HepG2 (cell line): ENCODE results near the gene CHRNB4. TPM values are rescaled to one million over a fixed set of nuclear protein-coding genes. Genes with fewer than 3 reads are reported as not detected.

Source experiments
- ATAC-seq: fragments of 200-7000 bp; cut with Tn5 transposase; 3 replicates; pipeline ENCODE4 v1.9.1; 2020; ENCODE audit warnings: mild to moderate bottlenecking, moderate library complexity
- BruUV-seq: library from RNA; stranded (reverse); fragments of 400-500 nt; replicated peaks from 2 replicates; lab custom pipeline; 2021; lab: Mats Ljungman, UMichigan
- CTCF ChIA-PET: fragments of 300-600 bp; formaldehyde crosslinking; extraction: SDS; loops from one replicate; lab custom pipeline; 2021; ENCODE audit warnings: low total read pairs, inconsistent platforms, low intra/inter-chr PET ratio; lab: Yijun Ruan, JAX
- POLR2A ChIA-PET: fragments of 350-600 bp; sonication (Branson Sonifier 250); formaldehyde crosslinking; loops from one replicate; lab custom pipeline; 2020; ENCODE audit warnings: antibody characterized with exemption, inconsistent platforms; lab: Yijun Ruan, JAX
- DNase-seq: peaks from one replicate; pipeline ENCODE4 v3.0.0-alpha.2; 2015; ENCODE audit warnings: low spot score
- FAIRE-seq: peaks from 3 replicates; lab custom pipeline; 2011; peaks lifted over from hg19 to GRCh38; lab: Jason Lieb, UNC
- H2AFZ ChIP-seq: one replicate; pipeline ENCODE4 v1.6.1; 2011; ENCODE audit warnings: low read length, inconsistent platforms
- H3K27ac ChIP-seq: fragments of 300-600 bp; 3 replicates; pipeline ENCODE4 v1.8.0; 2011; ENCODE audit warnings: mixed run types, mild to moderate bottlenecking, mixed read lengths, low read length, inconsistent platforms; ENCODE audit not compliant: insufficient read depth; ENCODE audit errors: extremely low read length
- H3K27me3 ChIP-seq, 2 experiments: fragments of 200-600 bp in 1 of 2; 2 replicates in 1 of 2; 3 replicates in 1 of 2; pipeline versions ENCODE4 v1.6.0 to v1.8.0; 2011; ENCODE audit warnings: low read length in 2 of 2, mild to moderate bottlenecking in 2 of 2, moderate library complexity in 2 of 2, inconsistent platforms in 1 of 2; ENCODE audit not compliant: insufficient read depth in 2 of 2, control insufficient read depth in 1 of 2
- H3K36me3 ChIP-seq, 2 experiments: fragments of 200-600 bp in 1 of 2; replicated peaks in 1 of 2; 2 replicates in 1 of 2; 3 replicates in 1 of 2; pipeline versions ENCODE4 v1.5.1 to v1.8.0; 2011; ENCODE audit warnings: low read length in 2 of 2, inconsistent platforms in 1 of 2; ENCODE audit not compliant: insufficient read depth in 2 of 2, control insufficient read depth in 1 of 2
- H3K4me1 ChIP-seq: 2 replicates; pipeline ENCODE4 v1.5.1; 2012; ENCODE audit warnings: low read length, inconsistent platforms; ENCODE audit not compliant: insufficient read depth
- H3K4me2 ChIP-seq: 2 replicates; pipeline ENCODE4 v1.6.0; 2011; ENCODE audit warnings: low read depth, low read length, inconsistent platforms
- H3K4me3 ChIP-seq, 3 experiments: fragments of 200-600 bp in 1 of 3; sonication (generic), shearing (Covaris generic) in 1 of 3; replicated peaks in 1 of 3; 2 replicates each; pipeline ENCODE4 v1.5.1; 2011 to 2016; ENCODE audit warnings: low read length in 3 of 3, inconsistent platforms in 2 of 3, low read depth in 2 of 3, mild to moderate bottlenecking in 2 of 3, control low read depth in 1 of 3, mixed read lengths in 1 of 3; ENCODE audit not compliant: insufficient read depth in 1 of 3
- H3K79me2 ChIP-seq: one replicate; pipeline ENCODE4 v1.6.1; 2011; ENCODE audit warnings: low read length, inconsistent platforms; ENCODE audit not compliant: insufficient read depth
- H3K9ac ChIP-seq: 2 replicates; pipeline ENCODE4 v1.6.0; 2011; ENCODE audit warnings: mild to moderate bottlenecking, low read depth, low read length, inconsistent platforms; ENCODE audit not compliant: insufficient read depth
- H3K9me3 ChIP-seq: 2 replicates; pipeline ENCODE4 v1.5.1; 2012; ENCODE audit warnings: mild to moderate bottlenecking, low read length
- H4K20me1 ChIP-seq: 2 replicates; pipeline ENCODE4 v1.6.0; 2011; ENCODE audit warnings: inconsistent platforms, mild to moderate bottlenecking, low read length, moderate library complexity; ENCODE audit not compliant: insufficient read depth
- GATAD1 ChIP-seq: IDR thresholded peaks from 2 replicates; pipeline ENCODE4 v1.6.1; 2016; ENCODE audit warnings: missing genetic modification reagents, missing compliant biosample characterization
- HMGA1 ChIP-seq: sonication (generic); formaldehyde crosslinking; conservative IDR thresholded peaks from 2 replicates; pipeline ENCODE4 v1.4.0; 2020; ENCODE audit warnings: missing genetic modification reagents
- HNF4A ChIP-seq: sonication (generic); formaldehyde crosslinking; IDR thresholded peaks from 2 replicates; pipeline ENCODE4 v1.4.0; 2020; ENCODE audit warnings: missing genetic modification reagents
- KLF6 ChIP-seq: IDR thresholded peaks from 2 replicates; pipeline ENCODE4 v1.8.0; 2016; ENCODE audit warnings: missing biosample characterization, missing genetic modification reagents
- NFYB ChIP-seq: sonication (generic); formaldehyde crosslinking; IDR thresholded peaks from 2 replicates; pipeline ENCODE4 v1.4.0; 2020; ENCODE audit warnings: missing genetic modification reagents
- NR2F1 ChIP-seq, 2 experiments: fragments of 450-650 bp in 1 of 2; formaldehyde crosslinking in 1 of 2; IDR thresholded peaks; 2 replicates each; pipeline versions ENCODE4 v1.5.0 to v1.6.1; 2016 to 2020; ENCODE audit warnings: mild to moderate bottlenecking in 1 of 2, missing compliant biosample characterization in 1 of 2, missing genetic modification reagents in 1 of 2, moderate library complexity in 1 of 2
- NR2F6 ChIP-seq, 2 experiments: IDR thresholded peaks; 2 replicates each; pipeline ENCODE4 v1.6.1; 2016; ENCODE audit warnings: antibody characterized with exemption in 1 of 2, mild to moderate bottlenecking in 1 of 2
- RAD21 ChIP-seq: fragments of 450-650 bp; formaldehyde crosslinking; IDR thresholded peaks from 2 replicates; pipeline ENCODE4 v1.5.0; 2020; ENCODE audit warnings: mild to moderate bottlenecking
- SMC3 ChIP-seq: IDR thresholded peaks from 2 replicates; pipeline ENCODE4 v1.6.1; 2011; ENCODE audit warnings: low read length, improper control_type of control experiment
- SNRNP70 ChIP-seq: fragments of 200-400 bp; formaldehyde crosslinking; IDR thresholded peaks from 2 replicates; pipeline ENCODE4 v1.6.1; 2017; ENCODE audit warnings: mild to moderate bottlenecking, low read depth, low read length, moderate library complexity
- STAG1 ChIP-seq: sonication (generic); formaldehyde crosslinking; IDR thresholded peaks from 2 replicates; pipeline ENCODE4 v1.4.0; 2020; ENCODE audit warnings: missing genetic modification reagents
- WGBS: methylation state at CpG from one replicate; pipeline ENCODE4 v1.1.6; 2017; ENCODE audit warnings: low lambda C conversion rate; 5-methylcytosine and 5-hydroxymethylcytosine counted together
- in situ Hi-C: cut with HindIII; loops from 2 replicates; pipeline ENCODE4 v1.10.0; 2017; ENCODE audit warnings: low pct_unique_long_range_greater_than_20kb; ENCODE audit not compliant: extremely low pct_ligation_motif_present
- intact Hi-C: fragments of 100-400 bp; cut with micrococcal nuclease; formaldehyde crosslinking; loops from one replicate; pipeline ENCODE4 v1.10.0; 2022; ENCODE audit not compliant: unreplicated experiment
- polyA plus RNA-seq, 8 experiments: library from polyadenylated mRNA; depleted of rRNA in 3 of 8; stranded (reverse) in 7 of 8; unstranded in 1 of 8; fragments of >200 nt; fragmentation: Illumina TruSeq in 4 of 8; extraction: Trizol in 4 of 8; gene quantifications; 2 replicates each; pipeline versions ENCODE4 v1.2.1 to v1.2.3, GENCODE V29; 2011 to 2016; ENCODE audit warnings: low read depth in 4 of 8, missing spikeins in 1 of 8, mixed read lengths in 1 of 8; ENCODE audit not compliant: insufficient read depth in 1 of 8
- total RNA-seq, 5 experiments: library from RNA; depleted of rRNA; stranded (reverse); fragments of >200 nt; fragmentation: Illumina TruSeq; extraction: Trizol; gene quantifications; 2 replicates each; pipeline ENCODE4 v1.2.3, GENCODE V29; 2016; ENCODE audit warnings: low read depth in 1 of 5
- TF ChIP-seq, protein P1 (sequence below): sonication (generic); formaldehyde crosslinking; IDR thresholded peaks from 2 replicates; pipeline ENCODE4 v1.5.0; 2020; ENCODE audit warnings: mild to moderate bottlenecking, missing genetic modification reagents, moderate library complexity

The CHRNB4 gene
- total and polyA plus RNA-seq, 2 of the 13 experiments (the other 11 are each of a cell fraction or from before 2014, with no cell fraction given), result not detected

DNA sequence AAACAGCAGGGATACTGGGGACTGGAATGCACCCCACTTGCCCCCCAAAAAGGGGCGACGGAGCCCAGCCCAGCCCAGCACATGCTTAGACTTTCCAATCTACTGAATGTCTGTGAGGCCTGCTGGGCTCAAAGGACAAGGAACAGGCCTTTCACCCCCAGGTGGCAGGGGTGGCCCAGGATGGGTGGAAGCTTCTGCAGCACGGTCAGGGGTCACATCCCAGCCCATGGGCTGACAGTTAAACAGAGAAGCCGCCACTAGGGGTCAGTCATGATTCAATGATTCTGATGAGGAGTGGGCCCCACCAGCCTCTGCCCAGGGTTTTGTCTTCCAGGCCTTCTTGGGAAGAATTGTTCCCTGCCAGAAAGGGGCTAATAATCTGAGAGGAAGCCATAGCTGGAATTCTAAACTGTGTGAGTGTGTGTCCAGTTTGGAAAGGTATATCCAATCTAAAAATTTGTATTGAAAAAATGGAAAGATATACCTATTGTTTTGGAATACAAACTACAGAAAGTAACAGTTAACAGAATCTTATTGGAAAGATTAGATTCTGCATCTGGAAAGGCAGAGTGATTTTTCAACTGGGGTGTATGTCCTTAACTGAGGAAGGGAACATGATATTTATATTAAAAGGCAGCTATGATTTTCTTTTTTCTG lies 2.2 kb downstream of the CHRNB4 start:
- FAIRE-seq (peak; percentile 69), DNase-seq (peak; percentile 62), ATAC-seq (peak; percentile 94)
- intact Hi-C loops, result loop anchor here (1.0 kb wide), 1 partner anchor 71 kb away; no protein-coding TSS in a partner anchor
- H3K9ac ChIP-seq, result no peak overlapping the region
- no TSS peak for BruUV-seq
- H4K20me1 ChIP-seq, result no peaks in the 10 kb centered on the region
- H3K79me2 ChIP-seq, result no peaks in the 10 kb centered on the region
- TF ChIP-seq SMC3 (peak; percentile 72), RAD21 (CRISPR knock-in tag) (peak; percentile 83), KLF6 (CRISPR knock-in tag) (no peak), HMGA1 (CRISPR knock-in tag) (no peak), SNRNP70 (no peak), HNF4A (CRISPR knock-in tag) (0 out of 2 replicates have a peak, but pooled peaks have one; percentile 5), STAG1 (CRISPR knock-in tag) (peak; percentile 82), NFYB (CRISPR knock-in tag) (no peak), NR2F6 (IDR thresholded peaks at IDR 0.05) (peak; percentile 63), NR2F6 (CRISPR knock-in tag; IDR thresholded peaks at IDR 0.05) (peak; percentile 55), GATAD1 (no peak), NR2F1 (CRISPR knock-in tag; IDR thresholded peaks at IDR 0.05) (peak in 1 of 2 experiments; percentile 60; a peak in 1 of 4 replicates)
- TF ChIP-seq, protein P1, sequence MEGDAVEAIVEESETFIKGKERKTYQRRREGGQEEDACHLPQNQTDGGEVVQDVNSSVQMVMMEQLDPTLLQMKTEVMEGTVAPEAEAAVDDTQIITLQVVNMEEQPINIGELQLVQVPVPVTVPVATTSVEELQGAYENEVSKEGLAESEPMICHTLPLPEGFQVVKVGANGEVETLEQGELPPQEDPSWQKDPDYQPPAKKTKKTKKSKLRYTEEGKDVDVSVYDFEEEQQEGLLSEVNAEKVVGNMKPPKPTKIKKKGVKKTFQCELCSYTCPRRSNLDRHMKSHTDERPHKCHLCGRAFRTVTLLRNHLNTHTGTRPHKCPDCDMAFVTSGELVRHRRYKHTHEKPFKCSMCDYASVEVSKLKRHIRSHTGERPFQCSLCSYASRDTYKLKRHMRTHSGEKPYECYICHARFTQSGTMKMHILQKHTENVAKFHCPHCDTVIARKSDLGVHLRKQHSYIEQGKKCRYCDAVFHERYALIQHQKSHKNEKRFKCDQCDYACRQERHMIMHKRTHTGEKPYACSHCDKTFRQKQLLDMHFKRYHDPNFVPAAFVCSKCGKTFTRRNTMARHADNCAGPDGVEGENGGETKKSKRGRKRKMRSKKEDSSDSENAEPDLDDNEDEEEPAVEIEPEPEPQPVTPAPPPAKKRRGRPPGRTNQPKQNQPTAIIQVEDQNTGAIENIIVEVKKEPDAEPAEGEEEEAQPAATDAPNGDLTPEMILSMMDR (CRISPR knock-in tag), result peak; percentile 81
- no peak overlapping the region for H3K27ac ChIP-seq
- H2AFZ ChIP-seq, result no peak overlapping the region
- 53% methylated on average over 3 of the region's 4 CpGs for WGBS
- H3K4me2 ChIP-seq, result no peak overlapping the region
- peaks cover 0 to 8% of the 10 kb centered on the region in 2 experiments; a peak in 2 of 5 replicates for H3K27me3 ChIP-seq
- in situ Hi-C loops, result loop anchor here (5.0 kb wide), 1 partner anchor 69 kb away; no protein-coding TSS in a partner anchor
- H3K9me3 ChIP-seq, result no peaks in the 10 kb centered on the region
- CTCF ChIA-PET, result interaction anchor here (1.1 to 1.6 kb wide), 4 partner anchors 20 to 112 kb away, joined by 3 to 27 read pairs (median 6); no protein-coding TSS in a partner anchor
- POLR2A ChIA-PET, result no interaction called here
- no peaks in the 10 kb centered on the region for H3K4me1 ChIP-seq
- no peaks in the 10 kb centered on the region for H3K36me3 ChIP-seq
- no peak overlapping the region for H3K4me3 ChIP-seq
